Osteoblast (primary cell): ENCODE measurements around the gene SKOR2. TPM values are rescaled to one million over a fixed set of nuclear protein-coding genes. Genes with fewer than 3 reads are reported as not detected.
A peak's percentile ranks its signal among the peaks of the same experiment; 100 is the strongest.
"Not testable (repeated sequence)": the region's sequence is repeated elsewhere in the genome, so short reads cannot be mapped to it uniquely, and the experiment has no call there.

ENCODE experiments used
- DNase-seq: peaks from one replicate; pipeline ENCODE4 v3.0.0; 2011; ENCODE audit warnings: low spot score, mixed read lengths; ENCODE audit not compliant: insufficient read length; ENCODE audit errors: missing footprints
- H2AFZ ChIP-seq: 2 replicates; pipeline ENCODE4 v1.6.0; 2011; ENCODE audit warnings: mild to moderate bottlenecking, low read length
- H3K27ac ChIP-seq: 2 replicates; pipeline ENCODE4 v1.5.1; 2011; ENCODE audit warnings: mild to moderate bottlenecking, low read depth, low read length, moderate library complexity
- H3K27me3 ChIP-seq: 2 replicates; pipeline ENCODE4 v1.6.0; 2012; ENCODE audit warnings: mild to moderate bottlenecking, control low read depth, inconsistent platforms, low read length, moderate library complexity; ENCODE audit not compliant: insufficient read depth
- H3K36me3 ChIP-seq: 2 replicates; pipeline ENCODE4 v1.5.1; 2011; ENCODE audit warnings: mild to moderate bottlenecking, low read length, control low read depth, moderate library complexity; ENCODE audit not compliant: insufficient read depth
- H3K4me1 ChIP-seq: 2 replicates; pipeline ENCODE4 v1.5.1; 2011; ENCODE audit warnings: mild to moderate bottlenecking, low read length, control low read depth, moderate library complexity; ENCODE audit not compliant: insufficient read depth
- H3K4me2 ChIP-seq: 2 replicates; pipeline ENCODE4 v1.6.0; 2011; ENCODE audit warnings: mild to moderate bottlenecking, low read length; ENCODE audit not compliant: insufficient read depth
- H3K4me3 ChIP-seq: fragments of 200-600 bp; sonication (generic); 3 replicates; pipeline ENCODE4 v1.5.1; 2012; ENCODE audit warnings: mild to moderate bottlenecking, low read length, inconsistent platforms; ENCODE audit not compliant: insufficient read depth
- H3K79me2 ChIP-seq: 2 replicates; pipeline ENCODE4 v1.6.0; 2012; ENCODE audit warnings: mild to moderate bottlenecking, low read length, control low read depth, inconsistent platforms; ENCODE audit not compliant: insufficient read depth
- H3K9me3 ChIP-seq: 2 replicates; pipeline ENCODE4 v1.5.1; 2011; ENCODE audit warnings: low read depth, low read length, control low read depth
- H4K20me1 ChIP-seq: 2 replicates; pipeline ENCODE4 v1.6.0; 2012; ENCODE audit warnings: mild to moderate bottlenecking, low read length, control low read depth; ENCODE audit not compliant: insufficient read depth
- CTCF ChIP-seq: IDR thresholded peaks from 2 replicates; pipeline ENCODE4 v1.5.1; 2011; ENCODE audit warnings: mild to moderate bottlenecking, low read depth, low read length, moderate library complexity; ENCODE audit errors: extremely low read depth
- total RNA-seq: library from RNA; depleted of rRNA; stranded (reverse); fragments of >200 nt; gene quantifications from 2 replicates; pipeline ENCODE4 v1.2.3, GENCODE V29; 2012

SKOR2 gene
- total RNA-seq, 1 donor, result not detected

DNA sequence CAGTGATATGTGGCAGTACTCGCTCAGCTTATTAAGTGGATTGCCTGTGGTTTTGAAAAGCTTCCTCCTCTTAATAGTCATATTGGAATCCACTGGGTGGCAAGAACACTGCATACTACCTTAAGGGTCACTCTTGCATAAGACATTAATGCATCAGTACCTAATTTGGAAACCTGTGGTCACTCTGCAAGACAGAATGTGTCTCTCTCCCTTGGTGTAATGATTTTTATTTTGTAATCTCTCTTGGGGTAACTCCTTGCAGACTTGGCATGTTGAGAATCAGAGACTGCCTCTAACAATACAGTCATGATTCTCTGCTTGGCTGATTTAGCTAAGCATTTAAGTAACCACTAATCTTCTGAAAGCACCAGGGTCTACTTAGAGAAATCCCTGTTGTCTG, 42.3 kb downstream of the SKOR2 start:
- peaks cover 8% of the 10 kb centered on the region for H3K27me3 ChIP-seq
- no peaks in the 10 kb centered on the region for H3K9me3 ChIP-seq
- H3K79me2 ChIP-seq, result no peaks in the 10 kb centered on the region
- H3K4me1 ChIP-seq, result no peaks in the 10 kb centered on the region
- no peaks in the 10 kb centered on the region for H3K36me3 ChIP-seq
- no peaks in the 10 kb centered on the region for H4K20me1 ChIP-seq
- H3K27ac ChIP-seq, result no peak overlapping the region
- no peak for TF ChIP-seq CTCF
- H3K4me2 ChIP-seq, result no peak overlapping the region
- no peak for DNase-seq
- H2AFZ ChIP-seq, result no peak overlapping the region
- H3K4me3 ChIP-seq, result no peak overlapping the region

DNA sequence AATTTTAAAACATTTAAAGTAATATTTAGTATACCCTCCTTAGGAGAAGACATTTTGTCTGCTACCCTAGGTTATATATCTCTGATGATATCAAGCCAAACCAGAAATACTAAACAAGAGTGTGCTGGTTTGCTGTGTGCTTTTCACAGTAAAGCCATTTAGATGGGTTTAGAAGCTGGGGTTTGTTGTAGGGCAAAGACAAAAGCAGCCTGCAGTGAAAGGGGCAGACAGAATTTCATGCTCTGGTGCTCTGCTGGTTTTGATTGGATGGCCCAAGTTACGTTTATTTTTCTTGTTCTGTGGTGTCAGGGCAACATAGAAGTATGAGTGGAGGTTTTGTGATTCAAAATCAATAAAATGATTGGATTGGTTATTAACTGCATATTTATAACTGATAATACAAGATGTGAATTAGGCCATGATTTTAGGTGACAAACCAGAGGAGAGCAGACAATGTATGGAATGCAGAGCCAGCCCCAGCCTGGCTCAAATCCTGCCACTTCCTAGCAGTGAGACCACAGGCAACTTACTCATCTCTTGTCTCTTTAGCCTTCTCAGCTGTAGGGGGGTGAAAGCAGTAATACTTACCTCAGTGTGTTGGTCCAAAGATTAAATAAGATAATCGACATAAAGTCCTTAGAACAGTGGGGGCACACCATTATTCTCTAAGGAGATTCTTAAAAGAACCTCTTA, 44.4 kb downstream of the SKOR2 start:
- Histone ChIP-seq H3K4me3 (no peak overlapping the region), H3K4me1 (no peaks in the 10 kb centered on the region), H3K9me3 (no peaks in the 10 kb centered on the region), H4K20me1 (no peaks in the 10 kb centered on the region), H2AFZ (no peak overlapping the region), H3K36me3 (no peaks in the 10 kb centered on the region), H3K27me3 (peaks cover 8% of the 10 kb centered on the region), H3K79me2 (no peaks in the 10 kb centered on the region), H3K4me2 (no peak overlapping the region), H3K27ac (no peak overlapping the region)
- DNase-seq, result no peak
- no peak for TF ChIP-seq CTCF

DNA sequence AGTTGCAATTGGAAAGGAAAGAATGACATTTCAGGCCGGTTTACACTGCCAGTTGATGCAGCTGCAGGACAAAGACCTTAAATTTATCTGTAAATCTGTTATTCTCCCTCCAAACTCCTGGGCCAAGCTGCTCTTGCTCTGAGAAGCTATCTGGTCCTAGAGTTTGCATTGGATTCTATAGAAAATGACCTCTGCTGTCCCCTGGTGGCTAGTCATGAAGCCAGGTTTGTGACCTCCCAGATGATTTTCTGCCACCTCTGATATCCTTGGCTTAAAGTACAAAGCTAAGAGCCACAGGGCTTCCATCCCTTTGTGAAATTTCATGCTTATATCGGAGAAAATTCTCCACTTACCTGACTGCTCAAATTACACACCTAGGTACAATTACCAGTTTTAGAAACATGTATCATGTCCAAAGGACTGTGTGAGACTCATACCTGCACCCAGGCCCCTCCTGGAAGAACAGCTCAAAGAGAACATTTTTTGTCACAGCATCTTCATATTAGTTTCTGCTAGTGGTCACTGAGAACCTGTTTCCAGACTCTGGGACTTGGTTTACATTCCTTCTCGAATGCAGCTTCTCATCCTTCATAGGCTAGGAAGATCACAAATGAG, 46.4 kb downstream of the SKOR2 start:
- H3K79me2 ChIP-seq, result no peaks in the 10 kb centered on the region
- peaks cover 5% of the 10 kb centered on the region for H3K27me3 ChIP-seq
- H3K4me2 ChIP-seq, result no peak overlapping the region
- no peaks in the 10 kb centered on the region for H3K9me3 ChIP-seq
- no peaks in the 10 kb centered on the region for H3K36me3 ChIP-seq
- DNase-seq, result no peak
- no peak overlapping the region for H2AFZ ChIP-seq
- H4K20me1 ChIP-seq, result no peaks in the 10 kb centered on the region
- no peak overlapping the region for H3K27ac ChIP-seq
- no peak overlapping the region for H3K4me3 ChIP-seq
- no peaks in the 10 kb centered on the region for H3K4me1 ChIP-seq
- TF ChIP-seq CTCF, result peak; percentile 88

GRCh38 chr18:47203626-47204464, 47.6 kb downstream of the SKOR2 start:
- no peak overlapping the region for H3K4me3 ChIP-seq
- H3K9me3 ChIP-seq, result no peaks in the 10 kb centered on the region
- H3K36me3 ChIP-seq, result no peaks in the 10 kb centered on the region
- H3K4me2 ChIP-seq, result no peak overlapping the region
- no peak overlapping the region for H2AFZ ChIP-seq
- no peaks in the 10 kb centered on the region for H4K20me1 ChIP-seq
- no peak for TF ChIP-seq CTCF
- no peak overlapping the region for H3K27ac ChIP-seq
- no peak for DNase-seq
- peaks cover 5% of the 10 kb centered on the region for H3K27me3 ChIP-seq
- H3K79me2 ChIP-seq, result no peaks in the 10 kb centered on the region
- H3K4me1 ChIP-seq, result no peaks in the 10 kb centered on the region

DNA sequence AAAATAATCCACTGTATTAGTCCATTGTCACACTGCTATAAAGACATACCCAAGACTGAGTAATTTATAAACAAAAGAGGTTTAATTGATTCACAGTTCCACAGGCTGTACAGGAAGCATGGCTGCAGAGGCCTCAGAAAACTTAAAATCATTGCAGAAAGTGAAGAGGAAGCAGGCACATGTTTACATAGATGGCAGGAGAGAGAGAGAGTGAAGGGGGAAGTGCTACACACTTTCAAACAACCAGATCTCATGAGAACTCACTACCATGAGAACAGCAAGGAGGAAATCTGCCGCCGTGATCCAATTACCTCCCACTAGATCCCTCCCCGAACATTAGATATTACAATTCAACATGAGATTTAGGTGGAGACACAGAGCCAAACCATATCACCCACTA, 55.5 kb downstream of the SKOR2 start:
- not testable (repeated sequence) for H3K4me2 ChIP-seq, H3K27me3 ChIP-seq, H4K20me1 ChIP-seq, H3K27ac ChIP-seq, H2AFZ ChIP-seq, H3K36me3 ChIP-seq, H3K79me2 ChIP-seq, H3K4me1 ChIP-seq, H3K4me3 ChIP-seq, DNase-seq, H3K9me3 ChIP-seq
